ENCODE results near the gene CCN5. TPM values are rescaled to one million over a fixed set of nuclear protein-coding genes. Genes with fewer than 3 reads are reported as not detected.

Gene CCN5
- total and polyA plus RNA-seq, 4 donors, result 59.4 to 186 (median 115) TPM

DNA sequence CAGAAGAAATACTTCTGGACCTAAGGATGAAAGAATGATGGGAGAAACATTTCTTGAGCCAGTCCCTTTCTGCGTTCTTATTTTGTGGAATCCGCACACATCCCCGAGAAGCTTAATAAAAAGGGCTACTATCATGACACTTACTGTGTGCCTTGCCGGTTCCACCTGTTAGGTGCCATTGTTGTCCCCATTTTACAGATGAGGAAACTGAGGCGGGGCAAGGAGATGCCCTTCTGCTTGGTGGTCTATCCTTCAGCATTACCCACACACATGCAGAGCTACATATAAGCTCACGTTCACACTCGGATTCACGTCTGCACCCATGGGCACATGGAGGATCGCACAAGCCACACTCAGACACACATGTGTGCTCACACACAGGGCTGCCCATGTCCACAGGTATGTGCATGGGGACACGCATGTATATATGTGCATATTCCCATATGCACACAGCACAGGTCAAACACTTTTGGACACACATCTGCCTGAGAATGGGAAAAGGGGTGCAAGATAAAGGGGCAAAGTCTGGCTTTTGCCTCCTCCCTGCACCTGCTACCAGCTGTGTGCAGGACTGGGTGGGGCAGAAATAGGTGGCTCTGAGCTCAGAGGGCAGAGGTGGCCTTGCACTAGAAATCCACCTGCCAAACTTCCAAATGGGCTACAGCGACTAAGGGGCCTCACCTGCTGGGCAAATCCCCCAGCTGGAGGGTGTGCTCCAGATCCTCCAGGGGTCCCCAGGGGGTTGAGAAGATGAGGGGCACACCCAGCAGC is 33.2 kb upstream of the CCN5 start:
- H3K27me3 ChIP-seq (ENCODE audit: control insufficient read depth in 1 of 2, insufficient read depth in 2 of 2, low read length in 1 of 2), result no peaks in the 10 kb centered on the region
- no peak overlapping the region for H3K27ac ChIP-seq (ENCODE audit: low read depth in 1 of 2, low read length in 2 of 2)
- H3K4me3 ChIP-seq (ENCODE audit: low read length in 2 of 2), result no peak overlapping the region
- no peaks in the 10 kb centered on the region for H3K9me3 ChIP-seq (ENCODE audit: control insufficient read depth, low read length)
- no peak for ATAC-seq (ENCODE audit: low FRiP score)
- WGBS, 2 donors, result 92 to 93% methylated on average over 11 of the region's 11 CpGs
- H3K4me1 ChIP-seq (ENCODE audit: control insufficient read depth in 1 of 2, insufficient read depth in 2 of 2, low read length in 2 of 2), result no peaks in the 10 kb centered on the region
- no peaks in the 10 kb centered on the region for H3K36me3 ChIP-seq (ENCODE audit: control insufficient read depth in 1 of 2, insufficient read depth in 2 of 2, low read length in 1 of 2)
- intact Hi-C loops (cut with DNase I), result loop anchor here in 1 of 2 donors (2.0 to 5.0 kb wide), 2 partner anchors 185 to 293 kb away; no protein-coding TSS in a partner anchor
- no peak for DNase-seq

DNA sequence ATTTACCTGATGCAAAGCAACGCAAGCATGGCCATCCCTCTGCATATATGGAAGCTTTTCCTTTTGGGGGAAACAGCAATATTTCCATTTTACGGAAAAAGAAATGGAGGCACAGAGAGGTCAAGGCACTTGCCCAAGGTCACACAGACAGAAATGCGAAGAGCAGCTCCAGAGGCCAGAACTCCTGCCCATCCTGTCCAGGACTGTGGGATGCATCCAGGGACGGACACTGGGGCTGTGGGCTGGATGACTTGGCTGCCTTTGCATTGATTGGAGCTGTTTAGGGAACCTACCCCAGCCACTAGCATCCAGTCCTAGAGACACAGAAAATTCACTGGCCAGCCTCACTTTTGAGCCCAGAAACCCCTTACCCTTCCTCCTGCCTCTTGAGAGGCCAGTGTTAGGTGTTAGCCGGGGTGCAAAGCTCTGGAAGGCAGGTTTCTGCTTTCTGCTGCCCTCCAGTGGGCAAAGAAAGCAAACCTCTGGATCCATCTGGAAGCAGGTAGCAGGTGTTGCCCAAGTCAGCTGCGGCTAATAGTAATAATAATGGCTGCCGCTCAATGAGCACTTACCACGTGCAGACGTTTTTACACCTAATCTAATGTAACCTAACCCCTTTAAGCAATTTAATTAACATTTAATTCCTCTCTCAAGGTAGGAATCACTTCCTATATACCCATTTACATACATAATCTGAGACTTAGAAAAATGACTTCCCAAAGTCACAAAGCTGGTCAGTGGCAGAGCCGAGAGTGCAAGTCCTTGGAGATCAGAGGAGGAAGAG is 31.7 kb upstream of the CCN5 start:
- no peak for ATAC-seq (ENCODE audit: low FRiP score)
- intact Hi-C loops (cut with DNase I), result loop anchor here in 1 of 2 donors (2.0 to 5.0 kb wide), 2 partner anchors 184 to 295 kb away; no protein-coding TSS in a partner anchor
- DNase-seq, result no peak
- H3K27ac ChIP-seq (ENCODE audit: low read depth in 1 of 2, low read length in 2 of 2), result no peak overlapping the region
- H3K4me1 ChIP-seq (ENCODE audit: control insufficient read depth in 1 of 2, insufficient read depth in 2 of 2, low read length in 2 of 2), result no peaks in the 10 kb centered on the region
- H3K9me3 ChIP-seq (ENCODE audit: control insufficient read depth, low read length), result no peaks in the 10 kb centered on the region
- no peaks in the 10 kb centered on the region for H3K36me3 ChIP-seq (ENCODE audit: control insufficient read depth in 1 of 2, insufficient read depth in 2 of 2, low read length in 1 of 2)
- no peak overlapping the region for H3K4me3 ChIP-seq (ENCODE audit: low read length in 2 of 2)
- H3K27me3 ChIP-seq (ENCODE audit: control insufficient read depth in 1 of 2, insufficient read depth in 2 of 2, low read length in 1 of 2), result no peaks in the 10 kb centered on the region
- 37 to 63% methylated on average over 10 of the region's 10 CpGs for WGBS, 2 donors

DNA sequence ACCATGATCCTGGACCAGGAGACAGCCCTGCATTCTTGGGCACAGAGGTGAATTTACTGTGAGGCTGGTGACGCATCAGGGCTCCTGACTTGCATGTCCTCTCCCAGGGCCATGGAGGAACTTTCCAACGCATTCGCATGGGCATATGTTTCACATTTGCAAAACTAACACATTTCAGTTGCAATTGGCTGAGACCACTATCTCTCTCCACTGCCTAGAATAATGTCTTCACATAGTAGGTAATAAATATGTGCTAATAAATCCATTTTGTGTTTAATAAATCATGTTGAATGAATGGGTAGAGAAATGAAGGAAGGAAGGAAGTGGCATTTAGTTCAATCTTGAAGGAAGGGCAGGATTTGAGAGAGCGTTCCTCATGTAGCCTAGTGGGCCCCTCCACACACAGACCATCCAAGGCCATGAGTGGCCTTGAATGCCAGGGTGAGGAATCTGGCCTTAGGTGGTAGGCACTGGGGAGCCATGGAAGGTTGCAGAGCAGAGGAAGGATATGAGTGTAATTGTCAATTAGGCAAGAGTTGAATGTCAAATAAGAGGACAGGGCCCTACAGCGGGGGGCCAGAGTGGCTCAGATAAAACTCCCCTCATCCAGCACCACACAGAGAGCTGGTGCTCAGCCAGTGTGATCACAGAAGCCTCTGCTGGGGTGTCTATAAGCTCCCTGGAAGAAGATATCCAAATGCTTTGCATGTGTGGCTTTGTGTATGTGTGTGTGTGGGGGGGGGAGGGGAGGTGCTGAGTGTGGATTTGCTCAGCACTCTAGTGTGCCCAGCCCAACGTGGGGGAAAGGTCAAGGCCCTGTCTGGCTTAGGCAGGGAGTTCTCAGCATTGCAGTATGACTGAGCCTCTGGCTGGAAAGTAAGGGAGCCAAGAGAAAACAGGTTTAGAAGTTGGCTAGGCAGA is 30.9 kb upstream of the CCN5 start:
- Histone ChIP-seq H3K9me3 (ENCODE audit: control insufficient read depth, low read length) (no peaks in the 10 kb centered on the region), H3K36me3 (ENCODE audit: control insufficient read depth in 1 of 2, insufficient read depth in 2 of 2, low read length in 1 of 2) (no peaks in the 10 kb centered on the region), H3K4me1 (ENCODE audit: control insufficient read depth in 1 of 2, insufficient read depth in 2 of 2, low read length in 2 of 2) (no peaks in the 10 kb centered on the region), H3K27me3 (ENCODE audit: control insufficient read depth in 1 of 2, insufficient read depth in 2 of 2, low read length in 1 of 2) (no peaks in the 10 kb centered on the region), H3K27ac (ENCODE audit: low read depth in 1 of 2, low read length in 2 of 2) (no peak overlapping the region), H3K4me3 (ENCODE audit: low read length in 2 of 2) (no peak overlapping the region)
- no peak for ATAC-seq (ENCODE audit: low FRiP score)
- WGBS, 2 donors, result 73 to 76% methylated on average over 6 of the region's 6 CpGs
- intact Hi-C loops (cut with DNase I), result loop anchor here in 1 of 2 donors (5.0 kb wide), 1 partner anchor 183 kb away; no protein-coding TSS in a partner anchor
- no peak for DNase-seq

DNA sequence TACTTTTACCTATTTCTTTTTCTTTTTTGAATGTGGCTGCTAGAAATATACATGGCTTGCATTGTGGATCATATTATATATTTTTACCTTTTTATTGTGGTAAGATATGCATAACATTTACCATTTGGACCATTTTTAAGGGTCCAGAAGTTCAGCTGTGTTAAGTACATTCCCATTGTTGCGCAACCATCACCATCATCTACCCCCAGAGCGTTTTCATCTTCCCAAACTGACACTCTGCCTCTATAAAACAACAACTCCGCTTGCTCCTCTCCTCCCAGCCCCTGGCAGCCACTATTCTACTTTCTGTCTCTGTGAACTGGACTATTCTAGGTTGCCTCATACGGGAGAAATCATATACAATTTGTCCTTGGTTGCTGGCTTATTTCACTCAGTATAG is 28.2 kb upstream of the CCN5 start:
- no peaks in the 10 kb centered on the region for H3K36me3 ChIP-seq (ENCODE audit: control insufficient read depth in 1 of 2, insufficient read depth in 2 of 2, low read length in 1 of 2)
- H3K27me3 ChIP-seq (ENCODE audit: control insufficient read depth in 1 of 2, insufficient read depth in 2 of 2, low read length in 1 of 2), result no peaks in the 10 kb centered on the region
- no peak overlapping the region for H3K27ac ChIP-seq (ENCODE audit: low read depth in 1 of 2, low read length in 2 of 2)
- H3K9me3 ChIP-seq (ENCODE audit: control insufficient read depth, low read length), result no peaks in the 10 kb centered on the region
- H3K4me1 ChIP-seq (ENCODE audit: control insufficient read depth in 1 of 2, insufficient read depth in 2 of 2, low read length in 2 of 2), result peaks cover 0 to 5% of the 10 kb centered on the region in 2 donors
- no peak overlapping the region for H3K4me3 ChIP-seq (ENCODE audit: low read length in 2 of 2)
- intact Hi-C loops (cut with DNase I), result loop anchor here in 1 of 2 donors (5.0 kb wide), 1 partner anchor 175 kb away; no protein-coding TSS in a partner anchor
- no peak for DNase-seq
- WGBS, 2 donors, result 97% methylated on average over 4 of the region's 4 CpGs
- no peak for ATAC-seq (ENCODE audit: low FRiP score)

DNA sequence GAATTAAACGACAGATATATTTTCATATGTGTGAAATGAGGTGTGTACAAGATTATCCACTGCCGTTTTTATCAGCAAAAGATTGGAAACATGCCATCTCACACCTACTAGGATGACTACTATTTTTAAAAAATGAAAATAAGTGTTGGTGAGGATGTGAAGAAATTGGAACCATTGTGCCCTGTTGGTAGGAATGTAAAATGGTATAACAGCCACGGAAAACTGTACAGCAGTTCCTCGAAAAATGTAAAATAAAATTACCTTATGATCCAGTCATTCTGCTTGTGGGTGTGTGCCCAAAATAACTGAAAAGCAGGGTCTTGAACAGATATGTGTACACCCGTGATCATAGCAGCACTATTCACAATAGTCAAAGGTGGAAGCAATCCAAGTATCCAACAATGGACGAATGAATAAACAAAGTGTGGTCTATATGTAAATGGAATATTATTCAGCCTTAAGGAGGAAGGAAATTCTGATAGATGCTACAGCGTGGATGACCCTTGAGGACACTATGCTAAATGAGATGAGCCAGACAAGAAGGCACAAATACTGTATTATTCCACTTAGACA is 27.0 kb upstream of the CCN5 start:
- no peak overlapping the region for H3K4me3 ChIP-seq (ENCODE audit: low read length in 2 of 2)
- ATAC-seq (ENCODE audit: low FRiP score) (no peak), DNase-seq (no peak)
- H3K36me3 ChIP-seq (ENCODE audit: control insufficient read depth in 1 of 2, insufficient read depth in 2 of 2, low read length in 1 of 2), result no peaks in the 10 kb centered on the region
- intact Hi-C loops (cut with DNase I), result loop anchor here in 1 of 2 donors (5.0 kb wide), 1 partner anchor 174 kb away; no protein-coding TSS in a partner anchor
- H3K27me3 ChIP-seq (ENCODE audit: control insufficient read depth in 1 of 2, insufficient read depth in 2 of 2, low read length in 1 of 2), result no peaks in the 10 kb centered on the region
- 33 to 47% methylated on average over 7 of the region's 7 CpGs for WGBS, 2 donors
- H3K9me3 ChIP-seq (ENCODE audit: control insufficient read depth, low read length), result no peaks in the 10 kb centered on the region
- H3K27ac ChIP-seq (ENCODE audit: low read depth in 1 of 2, low read length in 2 of 2), result no peak overlapping the region
- H3K4me1 ChIP-seq (ENCODE audit: control insufficient read depth in 1 of 2, insufficient read depth in 2 of 2, low read length in 2 of 2), result peaks cover 0 to 5% of the 10 kb centered on the region in 2 donors

DNA sequence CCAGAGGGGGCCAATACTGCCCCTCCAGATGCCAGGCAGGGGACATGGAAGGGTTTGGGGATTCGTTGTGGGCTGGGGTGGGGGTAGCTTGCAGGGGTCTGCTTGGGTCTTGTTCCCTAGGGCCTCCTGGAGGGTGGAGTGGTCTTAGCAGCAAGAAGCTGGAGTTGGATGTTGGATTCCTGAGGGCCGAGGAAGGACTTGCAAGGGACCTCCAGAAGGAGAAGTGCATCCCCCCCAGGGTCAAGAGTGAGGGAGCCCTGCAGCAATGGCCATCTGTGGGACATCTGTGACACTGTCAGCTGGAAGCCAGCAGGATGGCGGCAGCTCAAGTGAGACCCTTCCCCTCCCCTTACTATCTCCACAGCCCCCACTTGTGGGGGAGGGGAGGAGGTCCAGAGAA is 25.4 kb upstream of the CCN5 start:
- H3K4me3 ChIP-seq (ENCODE audit: low read length in 2 of 2), result no peak overlapping the region
- DNase-seq (no peak), ATAC-seq (ENCODE audit: low FRiP score) (no peak)
- 86 to 87% methylated on average over 3 of the region's 3 CpGs for WGBS, 2 donors
- intact Hi-C loops (cut with DNase I), result loop anchor here in 1 of 2 donors (5.0 kb wide), 1 partner anchor 172 kb away; no protein-coding TSS in a partner anchor
- no peaks in the 10 kb centered on the region for H3K9me3 ChIP-seq (ENCODE audit: control insufficient read depth, low read length)
- H3K4me1 ChIP-seq (ENCODE audit: control insufficient read depth in 1 of 2, insufficient read depth in 2 of 2, low read length in 2 of 2), result peaks cover 6 to 8% of the 10 kb centered on the region in 2 donors
- H3K27me3 ChIP-seq (ENCODE audit: control insufficient read depth in 1 of 2, insufficient read depth in 2 of 2, low read length in 1 of 2), result no peaks in the 10 kb centered on the region
- H3K27ac ChIP-seq (ENCODE audit: low read depth in 1 of 2, low read length in 2 of 2), result peak overlapping the region in 1 of 2 donors; percentile 76
- no peaks in the 10 kb centered on the region for H3K36me3 ChIP-seq (ENCODE audit: control insufficient read depth in 1 of 2, insufficient read depth in 2 of 2, low read length in 1 of 2)

DNA sequence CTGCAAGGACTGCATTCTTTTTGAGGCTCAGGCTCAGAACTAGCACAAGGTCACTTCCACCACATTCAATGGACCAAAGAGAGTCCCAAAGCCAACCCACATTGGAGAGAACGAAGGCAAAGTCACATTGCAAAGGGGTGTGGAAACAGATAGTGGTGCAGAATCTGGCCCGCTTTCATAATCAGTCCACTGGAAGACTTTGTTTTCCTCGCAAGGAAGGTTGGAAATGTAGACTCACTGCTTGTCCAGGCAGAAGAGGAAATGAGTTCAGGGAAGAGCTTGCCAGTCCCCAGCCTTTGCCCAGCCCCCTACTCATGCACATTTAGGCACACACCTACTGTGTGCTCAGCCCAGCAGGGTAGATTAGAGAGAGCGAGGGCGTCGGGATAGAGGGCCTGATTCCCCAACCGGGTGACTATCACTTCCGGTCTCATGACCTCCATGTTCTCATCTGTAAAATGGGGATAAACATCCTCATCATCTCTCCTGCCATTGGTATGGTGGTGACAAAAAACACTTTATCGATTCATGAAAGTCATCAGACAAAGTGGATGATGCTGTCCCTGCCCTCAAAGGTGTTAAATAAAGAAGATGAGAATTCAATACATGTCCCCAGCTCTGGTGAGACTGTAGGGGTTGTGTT is 24.3 kb upstream of the CCN5 start:
- H3K36me3 ChIP-seq (ENCODE audit: control insufficient read depth in 1 of 2, insufficient read depth in 2 of 2, low read length in 1 of 2), result no peaks in the 10 kb centered on the region
- H3K9me3 ChIP-seq (ENCODE audit: control insufficient read depth, low read length), result no peaks in the 10 kb centered on the region
- peaks cover 6 to 11% of the 10 kb centered on the region in 2 donors for H3K4me1 ChIP-seq (ENCODE audit: control insufficient read depth in 1 of 2, insufficient read depth in 2 of 2, low read length in 2 of 2)
- DNase-seq (no peak), ATAC-seq (ENCODE audit: low FRiP score) (peak; percentile 19)
- no peaks in the 10 kb centered on the region for H3K27me3 ChIP-seq (ENCODE audit: control insufficient read depth in 1 of 2, insufficient read depth in 2 of 2, low read length in 1 of 2)
- peak overlapping the region; percentile 76 to 95 for H3K27ac ChIP-seq (ENCODE audit: low read depth in 1 of 2, low read length in 2 of 2)
- intact Hi-C loops (cut with DNase I), result no loop called here
- 66 to 72% methylated on average over 9 of the region's 9 CpGs for whole genome bisulfite sequencing, 2 donors
- H3K4me3 ChIP-seq (ENCODE audit: low read length in 2 of 2), result no peak overlapping the region
